MM.1S (cell line): ENCODE results near the gene SRRT.
"Not testable (repeated sequence)": the region's sequence is repeated elsewhere in the genome, so short reads cannot be mapped to it uniquely, and the experiment has no call there.

Experiments
- DNase-seq: peaks from one replicate; pipeline ENCODE4 v3.0.0-alpha.2; 2015
- H2AFZ ChIP-seq: fragments of 300-600 bp; sonication (generic); 2 replicates; pipeline ENCODE4 v1.6.0; 2016; ENCODE audit warnings: antibody characterized with exemption, low read length
- H3F3A ChIP-seq: fragments of 300-600 bp; sonication (generic); 2 replicates; pipeline ENCODE4 v1.6.1; 2016; ENCODE audit warnings: mild to moderate bottlenecking, antibody characterized with exemption, low read length, moderate library complexity, mixed read lengths; ENCODE audit not compliant: insufficient read depth
- H3K27ac ChIP-seq: fragments of 300-600 bp; sonication (generic); 2 replicates; pipeline ENCODE4 v1.5.1; 2016; ENCODE audit warnings: mild to moderate bottlenecking, low read length
- H3K27me3 ChIP-seq: fragments of 300-600 bp; sonication (generic); replicated peaks from 2 replicates; pipeline ENCODE4 v1.6.0; 2016; ENCODE audit warnings: low read length; ENCODE audit not compliant: insufficient read depth
- H3K36me3 ChIP-seq: fragments of 300-600 bp; sonication (generic); replicated peaks from 2 replicates; pipeline ENCODE4 v1.6.1; 2016; ENCODE audit warnings: mild to moderate bottlenecking, low read length, mixed read lengths; ENCODE audit not compliant: insufficient read depth
- H3K4me1 ChIP-seq: fragments of 300-600 bp; sonication (generic); 2 replicates; pipeline ENCODE4 v1.6.1; 2016; ENCODE audit warnings: low read length, mixed read lengths
- H3K4me2 ChIP-seq: fragments of 300-600 bp; sonication (generic); 2 replicates; pipeline ENCODE4 v1.6.0; 2016; ENCODE audit warnings: low read depth, low read length
- H3K4me3 ChIP-seq: fragments of 300-600 bp; sonication (generic); 2 replicates; pipeline ENCODE4 v1.5.1; 2016; ENCODE audit warnings: low read length, mixed read lengths
- H3K79me2 ChIP-seq: fragments of 300-600 bp; sonication (generic); 2 replicates; pipeline ENCODE4 v1.6.1; 2016; ENCODE audit warnings: mixed run types, low read length, mixed read lengths
- H3K9ac ChIP-seq: fragments of 300-600 bp; sonication (generic); 2 replicates; pipeline ENCODE4 v1.6.1; 2016; ENCODE audit warnings: low read length, mixed read lengths
- H3K9me2 ChIP-seq: fragments of 300-600 bp; sonication (generic); replicated peaks from 2 replicates; pipeline ENCODE4 v1.6.1; 2016; ENCODE audit warnings: mild to moderate bottlenecking, low read length, mixed read lengths; ENCODE audit not compliant: insufficient read depth
- H3K9me3 ChIP-seq: fragments of 300-600 bp; sonication (generic); replicated peaks from 2 replicates; pipeline ENCODE4 v1.6.1; 2016; ENCODE audit warnings: mild to moderate bottlenecking, low read length, mixed read lengths; ENCODE audit not compliant: insufficient read depth
- H4K20me1 ChIP-seq: fragments of 300-600 bp; sonication (generic); 2 replicates; pipeline ENCODE4 v1.6.1; 2016; ENCODE audit warnings: mild to moderate bottlenecking, low read length, moderate library complexity, mixed read lengths; ENCODE audit not compliant: insufficient read depth
- CTCF ChIP-seq: fragments of 300-600 bp; sonication (generic); IDR thresholded peaks from 2 replicates; pipeline ENCODE4 v1.5.1; 2016; ENCODE audit warnings: antibody characterized with exemption, low read length, mixed read lengths
- EZH2 ChIP-seq: fragments of 300-600 bp; sonication (generic); optimal IDR thresholded peaks from 2 replicates; pipeline ENCODE3; 2017; ENCODE audit warnings: low read depth, mild to moderate bottlenecking, antibody characterized with exemption, low read length, mixed read lengths
- EZH2phosphoT487 ChIP-seq: fragments of 300-600 bp; sonication (generic); IDR thresholded peaks from 2 replicates; pipeline ENCODE4 v1.6.1; 2018; ENCODE audit warnings: antibody characterized with exemption, low read length

Gene SRRT

GRCh38 chr7:100901921-100902332 is 27.0 kb downstream of the SRRT start:
- no peaks in the 10 kb centered on the region for H3K36me3 ChIP-seq
- no peak overlapping the region for H3K4me3 ChIP-seq
- no peak overlapping the region for H3K9ac ChIP-seq
- peak; percentile 63 for DNase-seq
- TF ChIP-seq CTCF (no peak), EZH2phosphoT487 (no peak), EZH2 (no peak)
- H3K27ac ChIP-seq, result no peak overlapping the region
- peaks cover 18% of the 10 kb centered on the region for H3K27me3 ChIP-seq
- no peaks in the 10 kb centered on the region for H4K20me1 ChIP-seq
- no peak overlapping the region for H2AFZ ChIP-seq
- peaks cover 5% of the 10 kb centered on the region for H3K4me1 ChIP-seq
- H3F3A ChIP-seq, result peaks cover 4% of the 10 kb centered on the region; the same call in 1 of the 2 replicates
- H3K79me2 ChIP-seq, result no peaks in the 10 kb centered on the region
- H3K9me2 ChIP-seq, result no peaks in the 10 kb centered on the region
- H3K9me3 ChIP-seq, result no peaks in the 10 kb centered on the region
- H3K4me2 ChIP-seq, result peak overlapping the region; percentile 34; the same call in 1 of the 2 replicates

- Histone ChIP-seq H3K9me3 (no peaks in the 10 kb centered on the region), H4K20me1 (no peaks in the 10 kb centered on the region), H3K27ac (no peak overlapping the region), H3K9me2 (no peaks in the 10 kb centered on the region), H2AFZ (no peak overlapping the region), H3K27me3 (peaks cover 13% of the 10 kb centered on the region), H3K4me3 (no peak overlapping the region), H3K4me2 (no peak overlapping the region), H3F3A (peaks cover 4% of the 10 kb centered on the region; the same call in 1 of the 2 replicates), H3K36me3 (no peaks in the 10 kb centered on the region), H3K4me1 (peaks cover 5% of the 10 kb centered on the region), H3K79me2 (no peaks in the 10 kb centered on the region), H3K9ac (no peak overlapping the region)
- TF ChIP-seq EZH2phosphoT487, result no peak
- TF ChIP-seq CTCF, result no peak
- no peak for TF ChIP-seq EZH2
- DNase-seq, result no peak
Observed at GRCh38 chr7:100902638-100903037, 27.7 kb downstream of the SRRT start.

- Histone ChIP-seq H3K9ac (no peak overlapping the region), H4K20me1 (no peaks in the 10 kb centered on the region), H3K9me2 (no peaks in the 10 kb centered on the region), H2AFZ (no peak overlapping the region), H3K4me1 (no peaks in the 10 kb centered on the region), H3K27me3 (peaks cover 22% of the 10 kb centered on the region), H3F3A (no peaks in the 10 kb centered on the region), H3K36me3 (no peaks in the 10 kb centered on the region), H3K4me3 (no peak overlapping the region), H3K9me3 (no peaks in the 10 kb centered on the region), H3K79me2 (no peaks in the 10 kb centered on the region), H3K4me2 (no peak overlapping the region), H3K27ac (no peak overlapping the region)
- DNase-seq, result no peak
- TF ChIP-seq CTCF (no peak), EZH2 (no peak)
Observed at GRCh38 chr7:100908512-100908911, 33.6 kb downstream of the SRRT start.

GRCh38 chr7:100910443-100910842 is 35.5 kb downstream of the SRRT start:
- H3K4me1 ChIP-seq, H3K9me3 ChIP-seq, H3K79me2 ChIP-seq, H3K9ac ChIP-seq, H3F3A ChIP-seq, H3K4me2 ChIP-seq, H3K27ac ChIP-seq, H3K9me2 ChIP-seq, H3K4me3 ChIP-seq, DNase-seq, H3K36me3 ChIP-seq, H4K20me1 ChIP-seq, H2AFZ ChIP-seq: not testable (repeated sequence)
- peaks cover 27% of the 10 kb centered on the region for H3K27me3 ChIP-seq
